Measurements from ENCODE around the gene HIP1R. TPM values are rescaled to one million over a fixed set of nuclear protein-coding genes. Genes with fewer than 3 reads are reported as not detected.

The HIP1R gene
- total and polyA plus RNA-seq, 2 of the 13 experiments (the other 11 are each of a cell fraction or from before 2014, with no cell fraction given): 18.4 to 25.5 TPM

DNA sequence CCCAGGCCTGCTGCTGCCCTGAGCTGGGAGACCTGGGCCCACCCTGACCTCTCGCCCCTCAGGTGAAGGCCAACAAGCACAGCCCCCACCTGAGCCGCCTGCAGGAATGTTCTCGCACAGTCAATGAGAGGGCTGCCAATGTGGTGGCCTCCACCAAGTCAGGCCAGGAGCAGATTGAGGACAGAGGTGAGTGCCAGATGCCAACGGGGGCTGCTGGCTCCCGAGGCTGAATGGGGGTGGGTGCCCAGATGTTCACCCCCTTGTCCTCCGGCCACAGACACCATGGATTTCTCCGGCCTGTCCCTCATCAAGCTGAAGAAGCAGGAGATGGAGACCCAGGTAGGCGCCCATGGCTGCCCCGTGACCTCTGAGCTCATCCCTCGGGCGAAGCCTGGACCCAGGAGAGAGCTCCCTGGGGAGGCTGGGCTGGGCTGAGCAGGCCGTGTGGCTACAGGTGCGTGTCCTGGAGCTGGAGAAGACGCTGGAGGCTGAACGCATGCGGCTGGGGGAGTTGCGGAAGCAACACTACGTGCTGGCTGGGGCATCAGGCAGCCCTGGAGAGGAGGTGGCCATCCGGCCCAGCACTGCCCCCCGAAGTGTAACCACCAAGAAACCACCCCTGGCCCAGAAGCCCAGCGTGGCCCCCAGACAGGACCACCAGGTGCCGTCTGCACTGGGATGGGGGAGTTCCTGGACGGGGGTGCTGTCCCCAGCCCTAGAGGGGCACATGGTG lies 25.8 kb downstream of the HIP1R start:
- H3K4me1 ChIP-seq (ENCODE audit: insufficient read depth, low read length): peaks cover 66% of the 10 kb centered on the region
- no peak overlapping the region for H2AFZ ChIP-seq (ENCODE audit: low read length)
- H3K27ac ChIP-seq (ENCODE audit: extremely low read length, insufficient read depth, low read length): peak overlapping the region; percentile 25
- CTCF ChIA-PET (ENCODE audit: low intra/inter-chr PET ratio, low total read pairs): interaction anchor here (2.0 kb wide), 1 partner anchor 91 kb away, joined by 34 read pairs; no protein-coding TSS in a partner anchor
- BruUV-seq (replicated peaks): no TSS peak
- no peaks in the 10 kb centered on the region for H3K9me3 ChIP-seq (ENCODE audit: low read length)
- no peaks in the 10 kb centered on the region for H3K79me2 ChIP-seq (ENCODE audit: insufficient read depth, low read length)
- POLR2A ChIA-PET: interaction anchor here (1.5 kb wide), 1 partner anchor 19 kb away, joined by 5 read pairs; no protein-coding TSS in a partner anchor
- no peaks in the 10 kb centered on the region for H4K20me1 ChIP-seq (ENCODE audit: insufficient read depth, low read length)
- H3K4me3 ChIP-seq (replicated peaks in 1 of 3; ENCODE audit: insufficient read depth in 1 of 3, low read depth in 2 of 3, low read length in 3 of 3): no peak overlapping the region
- intact Hi-C loops (cut with micrococcal nuclease; ENCODE audit: unreplicated experiment): loop anchor here (1.0 kb wide), 1 partner anchor 91 kb away; no protein-coding TSS in a partner anchor
- no peak for DNase-seq (ENCODE audit: low spot score)
- 94% methylated on average over 13 of the region's 23 CpGs for WGBS (ENCODE audit: low lambda C conversion rate)
- no peak for ATAC-seq
- no peak overlapping the region for H3K9ac ChIP-seq (ENCODE audit: insufficient read depth, low read depth, low read length)
- H3K27me3 ChIP-seq (ENCODE audit: control insufficient read depth in 1 of 2, insufficient read depth in 2 of 2, low read length in 2 of 2): no peaks in the 10 kb centered on the region
- in situ Hi-C loops (cut with HindIII; ENCODE audit: extremely low pct_ligation_motif_present, low pct_unique_long_range_greater_than_20kb): loop anchor here (25.0 kb wide), 1 partner anchor 376 kb away; the partner anchor contains the start of genes MPHOSPH9 and MTRFR
- FAIRE-seq: no peak
- no peak overlapping the region for H3K4me2 ChIP-seq (ENCODE audit: low read depth, low read length)
- peaks cover 1 to 3% of the 10 kb centered on the region in 2 experiments; a peak in 2 of 5 replicates for H3K36me3 ChIP-seq (replicated peaks in 1 of 2; ENCODE audit: control insufficient read depth in 1 of 2, insufficient read depth in 2 of 2, low read length in 2 of 2)
- TF ChIP-seq ZC3H13 (CRISPR knock-in tag; IDR thresholded peaks at IDR 0.05): no peak
- TF ChIP-seq AGO1 (IDR thresholded peaks at IDR 0.05; ENCODE audit: low read depth, low read length, poor library complexity, severe bottlenecking): peak; percentile 27
- no peak for TF ChIP-seq IKZF1 (IDR thresholded peaks at IDR 0.05)
- no peak for TF ChIP-seq ONECUT2 (CRISPR knock-in tag; IDR thresholded peaks at IDR 0.05)
- TF ChIP-seq ZNF687 (CRISPR knock-in tag; IDR thresholded peaks at IDR 0.05): peak; percentile 5; the same call in 1 of the 2 replicates
- no peak for TF ChIP-seq TIGD3 (CRISPR knock-in tag; IDR thresholded peaks at IDR 0.05; ENCODE audit: borderline replicate concordance)
- no peak for TF ChIP-seq SALL1 (CRISPR knock-in tag; IDR thresholded peaks at IDR 0.05)
- no peak for TF ChIP-seq ZUFSP (CRISPR knock-in tag; IDR thresholded peaks at IDR 0.05; ENCODE audit: borderline replicate concordance)
- no peak for TF ChIP-seq CCDC6 (CRISPR knock-in tag; IDR thresholded peaks at IDR 0.05)
- no peak for TF ChIP-seq ZSCAN22 (CRISPR knock-in tag; IDR thresholded peaks at IDR 0.05)
- no peak for TF ChIP-seq XBP1 (CRISPR knock-in tag; IDR thresholded peaks at IDR 0.05)
- TF ChIP-seq, protein P1, sequence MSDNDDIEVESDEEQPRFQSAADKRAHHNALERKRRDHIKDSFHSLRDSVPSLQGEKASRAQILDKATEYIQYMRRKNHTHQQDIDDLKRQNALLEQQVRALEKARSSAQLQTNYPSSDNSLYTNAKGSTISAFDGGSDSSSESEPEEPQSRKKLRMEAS (IDR thresholded peaks at IDR 0.05): 0 out of 2 replicates have a peak, but pooled peaks have one; percentile 3
- TF ChIP-seq ATRX (CRISPR knock-in tag; IDR thresholded peaks at IDR 0.05; ENCODE audit: borderline replicate concordance): no peak
- TF ChIP-seq HMGA1 (CRISPR knock-in tag; conservative IDR thresholded peaks at IDR 0.05): no peak
- no peak for TF ChIP-seq KAT2B (IDR thresholded peaks at IDR 0.05; ENCODE audit: borderline replicate concordance, low read depth, low read length)
- no peak for TF ChIP-seq DNMT3B (CRISPR knock-in tag; conservative IDR thresholded peaks at IDR 0.05)
- TF ChIP-seq KMT2A (CRISPR knock-in tag; IDR thresholded peaks at IDR 0.05): no peak

All from HepG2 (cell line).